Dermis microvascular lymphatic vessel endothelial cell (primary cell): Measurements from ENCODE around the gene MMAB. TPM values are rescaled to one million over a fixed set of nuclear protein-coding genes. Genes with fewer than 3 reads are reported as not detected.

Experiments
- DNase-seq, 2 donors: peaks; one replicate each; pipeline versions ENCODE4 v3.0.0 to v3.0.0-alpha.2; 2010; ENCODE audit warnings: low read depth in 2 of 2
- total RNA-seq: library from RNA; depleted of rRNA; stranded (reverse); fragments of >200 nt; gene quantifications from 2 replicates; pipeline ENCODE4 v1.2.1, GENCODE V29; 2014

MMAB gene
- total RNA-seq, 1 donor from 2014 or later = 33.1 TPM

DNA sequence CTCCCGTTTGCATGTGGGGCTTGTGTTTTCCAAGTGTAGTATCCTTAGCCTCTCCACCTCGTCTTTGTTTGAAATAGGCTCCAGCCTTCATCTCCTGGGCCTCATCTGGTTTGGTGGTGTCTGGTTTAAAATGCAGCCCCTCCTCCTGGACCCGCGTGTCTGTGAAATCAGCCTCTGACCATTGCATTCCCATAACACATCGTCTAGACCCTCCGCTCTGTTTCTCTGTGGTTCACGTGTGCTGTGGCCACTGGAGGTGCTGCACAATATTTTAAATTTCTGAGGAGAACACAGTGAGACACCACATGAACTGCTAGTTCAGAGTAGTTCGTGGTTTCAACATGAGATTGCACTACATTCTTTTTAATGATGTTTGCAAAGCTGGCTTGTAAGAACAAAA lies 60.3 kb downstream of the MMAB start:
- DNase-seq = no peak

DNA sequence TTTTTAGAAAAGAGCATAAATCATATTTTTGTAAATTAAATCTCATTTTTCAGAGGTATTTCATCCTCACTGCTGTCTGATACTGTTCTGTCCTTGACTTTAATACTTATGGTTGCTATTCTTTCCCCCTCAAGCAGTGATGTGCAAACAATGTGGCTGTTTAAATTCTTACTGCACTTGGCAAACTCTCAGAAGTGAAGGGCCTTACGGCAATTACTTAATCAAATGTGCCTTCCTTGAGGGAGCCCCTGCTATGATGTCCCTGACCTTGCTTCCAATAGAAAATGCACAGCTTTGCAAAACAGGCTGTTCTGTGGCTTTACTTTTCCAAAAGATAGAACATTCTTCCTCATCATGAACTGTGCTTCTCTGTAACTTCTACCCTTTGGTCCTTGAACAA lies 60.7 kb downstream of the MMAB start:
- no peak for DNase-seq

DNA sequence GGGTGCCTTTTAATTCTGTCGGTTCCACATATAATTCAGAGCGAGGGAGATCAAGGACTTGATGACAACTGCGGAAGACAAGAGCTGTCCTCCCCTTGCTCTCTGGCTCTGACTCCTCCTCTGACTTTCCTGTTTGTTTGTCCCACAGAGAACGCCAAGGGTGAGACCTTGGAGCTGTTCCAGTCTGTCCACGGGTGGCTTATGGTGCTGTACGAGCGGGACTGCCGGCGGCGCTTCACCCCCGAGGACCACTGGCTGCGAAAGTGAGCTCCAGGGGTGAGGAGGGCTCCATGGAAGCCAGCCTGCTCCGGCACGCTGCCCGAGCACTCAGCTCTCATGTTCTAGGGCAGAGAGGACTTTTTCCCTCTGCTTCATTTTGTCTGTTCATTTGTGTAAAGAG lies 63.1 kb downstream of the MMAB start:
- no peak for DNase-seq

DNA sequence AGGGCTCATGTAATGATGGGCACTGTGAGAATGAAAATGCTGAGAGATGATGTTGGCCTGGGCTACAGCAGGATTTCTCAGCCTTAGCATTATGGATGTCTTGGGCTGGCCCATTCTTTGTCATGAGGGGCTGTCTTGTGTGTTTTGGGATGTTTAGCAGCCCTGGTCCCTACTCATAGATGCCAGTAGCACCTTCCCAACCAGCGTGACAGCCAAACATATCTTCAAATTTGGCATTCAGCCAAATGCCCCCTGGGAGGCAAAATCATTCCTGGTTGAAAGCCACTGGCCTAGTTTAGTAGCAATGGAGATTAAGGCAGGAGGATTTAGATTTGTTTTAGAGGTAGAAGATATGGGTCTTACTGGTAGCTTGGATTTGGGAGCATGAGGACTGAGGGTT lies 69.2 kb downstream of the MMAB start:
- DNase-seq = no peak

Other genes with a start within 250 kb of the MMAB start
- not detected in 2 replicates for gene MYO1H, start 225.6 kb downstream of the MMAB start, total RNA-seq
- 74.5 and 95.6 TPM in 2 replicates for gene KCTD10, start 96.2 kb downstream of the MMAB start, total RNA-seq
- gene UBE3B, start 95.9 kb downstream of the MMAB start, total RNA-seq = 23.0 and 29.0 TPM in 2 replicates
- 11.9 and 17.5 TPM in 2 replicates for gene MVK, start 290 bp upstream of the MMAB start, total RNA-seq
- 0.13 and 0.26 TPM in 2 replicates for gene FAM222A, start 140.3 kb upstream of the MMAB start, total RNA-seq